Glomerular endothelial cell (primary cell): ENCODE data around the gene PLXNA3. TPM values are rescaled to one million over a fixed set of nuclear protein-coding genes. Genes with fewer than 3 reads are reported as not detected.

ENCODE experiments used
- DNase-seq: peaks from one replicate; pipeline ENCODE4 v3.0.0-alpha.2; 2011; ENCODE audit warnings: low read depth, low spot score; ENCODE audit errors: extremely low read depth
- total RNA-seq: library from RNA; depleted of rRNA; stranded (reverse); fragments of >200 nt; gene quantifications from 2 replicates; pipeline ENCODE4 v1.2.3, GENCODE V29; 2015

The PLXNA3 gene
- total RNA-seq, 1 donor from 2014 or later = 29.2 TPM

GRCh38 chrX:154457491-154458115 lies 478 bp upstream of the PLXNA3 start:
- DNase-seq = no peak

- DNase-seq = no peak
Observed at GRCh38 chrX:154458954-154459778, 1.1 kb downstream of the PLXNA3 start.

- DNase-seq = no peak
Observed at GRCh38 chrX:154459832-154460231, 1.8 kb downstream of the PLXNA3 start.

- DNase-seq = no peak
Observed at GRCh38 chrX:154460326-154460725, 2.2 kb downstream of the PLXNA3 start.

- no peak for DNase-seq
Observed at GRCh38 chrX:154462396-154462795, 4.3 kb downstream of the PLXNA3 start.

- DNase-seq = no peak
Observed at GRCh38 chrX:154463611-154464220, 5.6 kb downstream of the PLXNA3 start.

- no peak for DNase-seq
Observed at GRCh38 chrX:154464806-154465365, 6.8 kb downstream of the PLXNA3 start.

- DNase-seq = no peak
Observed at GRCh38 chrX:154465601-154466000, 7.5 kb downstream of the PLXNA3 start.

- DNase-seq = no peak
Observed at GRCh38 chrX:154466036-154466435, 8.0 kb downstream of the PLXNA3 start.

- no peak for DNase-seq
Observed at GRCh38 chrX:154466907-154467306, 8.8 kb downstream of the PLXNA3 start.

GRCh38 chrX:154467556-154467955 lies 9.5 kb downstream of the PLXNA3 start:
- DNase-seq = no peak

- no peak for DNase-seq
Observed at GRCh38 chrX:154468217-154468616, 10.1 kb downstream of the PLXNA3 start.

GRCh38 chrX:154469114-154469513 lies 11.0 kb downstream of the PLXNA3 start:
- DNase-seq = no peak

- no peak for DNase-seq
Observed at GRCh38 chrX:154469880-154470279, 11.8 kb downstream of the PLXNA3 start.

- no peak for DNase-seq
Observed at GRCh38 chrX:154470434-154470833, 12.4 kb downstream of the PLXNA3 start.

GRCh38 chrX:154470914-154471568 lies 13.0 kb downstream of the PLXNA3 start:
- no peak for DNase-seq

GRCh38 chrX:154471839-154472684 lies 14.0 kb downstream of the PLXNA3 start:
- DNase-seq = no peak

GRCh38 chrX:154472685-154473632 lies 14.9 kb downstream of the PLXNA3 start:
- no peak for DNase-seq

GRCh38 chrX:154473683-154474082 lies 15.6 kb downstream of the PLXNA3 start:
- DNase-seq = no peak
